Memory B cell (primary cell): Measurements from ENCODE around the gene EXPH5.
"Not testable (repeated sequence)": the region's sequence is repeated elsewhere in the genome, so short reads cannot be mapped to it uniquely, and the experiment has no call there.

Experiments
- ATAC-seq: fragments of 150-1000 bp; cut with Tn5 transposase; 2 replicates; pipeline ENCODE4 v1.10.0; 2021; ENCODE audit warnings: low read depth, mild to moderate bottlenecking, moderate library complexity
- DNase-seq, 2 donors: peaks; one replicate each; pipeline ENCODE4 v3.0.0; 2022; ENCODE audit warnings: low spot score in 2 of 2
- H3K27ac Mint-ChIP-seq: one replicate; pipeline ENCODE4 v1.8.0; 2022; ENCODE audit warnings: mild to moderate bottlenecking, moderate library complexity, mixed read lengths
- H3K27me3 Mint-ChIP-seq: one replicate; pipeline ENCODE4 v1.8.0; 2022; ENCODE audit warnings: mixed read lengths
- H3K36me3 Mint-ChIP-seq: one replicate; pipeline ENCODE4 v1.8.0; 2022; ENCODE audit warnings: mild to moderate bottlenecking, mixed read lengths
- H3K4me1 Mint-ChIP-seq: one replicate; pipeline ENCODE4 v1.8.0; 2022; ENCODE audit warnings: mixed read lengths
- H3K4me3 Mint-ChIP-seq: one replicate; pipeline ENCODE4 v1.8.0; 2022; ENCODE audit warnings: mild to moderate bottlenecking, moderate library complexity, mixed read lengths
- H3K9me3 Mint-ChIP-seq: one replicate; pipeline ENCODE4 v1.8.0; 2022; ENCODE audit warnings: mixed read lengths

The EXPH5 gene

DNA sequence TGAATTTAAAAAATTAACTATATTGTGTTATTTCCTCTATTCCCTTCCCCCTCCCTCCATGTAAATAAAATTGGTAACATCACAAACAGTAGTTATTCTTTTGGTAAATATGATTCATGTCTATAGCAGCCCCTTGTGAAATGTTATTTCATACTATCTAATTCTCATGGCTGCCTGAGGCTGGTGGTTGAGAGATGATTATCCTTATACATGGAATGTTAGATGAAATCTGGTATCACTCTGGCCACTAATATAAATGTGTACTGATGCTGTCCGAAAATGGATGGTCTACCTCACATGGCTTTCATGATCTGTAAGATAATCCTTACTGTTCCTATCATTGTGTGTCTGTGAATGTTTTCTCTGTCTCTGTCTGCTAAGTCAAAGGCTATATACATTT lies 25.0 kb upstream of the EXPH5 start:
- Mint-ChIP-seq H3K4me3 (no peak overlapping the region), H3K4me1 (no peaks in the 10 kb centered on the region), H3K27ac (no peak overlapping the region), H3K27me3 (peaks cover 18% of the 10 kb centered on the region), H3K9me3 (no peaks in the 10 kb centered on the region), H3K36me3 (no peaks in the 10 kb centered on the region)
- DNase-seq = no peak
- ATAC-seq = no peak

GRCh38 chr11:108617055-108617454 lies 23.5 kb upstream of the EXPH5 start:
- H3K27me3 Mint-ChIP-seq = peaks cover 18% of the 10 kb centered on the region
- H3K4me3 Mint-ChIP-seq = no peak overlapping the region
- H3K4me1 Mint-ChIP-seq = no peaks in the 10 kb centered on the region
- ATAC-seq = no peak
- no peak overlapping the region for H3K27ac Mint-ChIP-seq
- no peak for DNase-seq
- no peaks in the 10 kb centered on the region for H3K9me3 Mint-ChIP-seq
- no peaks in the 10 kb centered on the region for H3K36me3 Mint-ChIP-seq

DNA sequence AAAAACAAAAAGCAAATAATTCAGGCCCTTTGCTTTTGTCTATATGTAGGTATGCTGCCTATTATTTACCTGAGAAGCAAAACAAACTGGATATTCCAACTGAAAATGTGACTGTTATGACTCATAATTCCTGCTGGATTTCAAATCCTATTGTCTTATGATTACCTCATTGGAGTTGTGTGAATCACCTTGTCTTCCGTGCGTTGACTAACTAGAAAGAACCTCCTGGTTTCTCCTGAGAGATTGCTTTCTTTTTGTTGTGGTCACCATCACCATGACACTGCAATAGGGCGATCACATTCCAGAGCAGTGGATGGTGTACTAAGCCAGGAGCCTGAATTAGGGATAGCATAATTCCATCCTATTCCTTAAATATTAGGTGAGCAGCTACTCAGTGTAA lies 23.0 kb upstream of the EXPH5 start:
- H3K9me3 Mint-ChIP-seq = no peaks in the 10 kb centered on the region
- H3K36me3 Mint-ChIP-seq = no peaks in the 10 kb centered on the region
- DNase-seq (no peak), ATAC-seq (no peak)
- no peak overlapping the region for H3K27ac Mint-ChIP-seq
- H3K4me3 Mint-ChIP-seq = no peak overlapping the region
- no peaks in the 10 kb centered on the region for H3K4me1 Mint-ChIP-seq
- H3K27me3 Mint-ChIP-seq = peaks cover 18% of the 10 kb centered on the region

- Mint-ChIP-seq H3K4me1 (no peaks in the 10 kb centered on the region), H3K36me3 (no peaks in the 10 kb centered on the region), H3K27ac (no peak overlapping the region), H3K4me3 (no peak overlapping the region), H3K9me3 (no peaks in the 10 kb centered on the region), H3K27me3 (peaks cover 11% of the 10 kb centered on the region)
- DNase-seq (no peak), ATAC-seq (no peak)
These were observed 20.5 kb upstream of the EXPH5 start for GRCh38 chr11:108614086-108614485.

GRCh38 chr11:108609682-108610081 lies 16.1 kb upstream of the EXPH5 start:
- DNase-seq (no peak), ATAC-seq (no peak)
- Mint-ChIP-seq H3K9me3 (no peaks in the 10 kb centered on the region), H3K27ac (no peak overlapping the region), H3K4me3 (no peak overlapping the region), H3K36me3 (no peaks in the 10 kb centered on the region), H3K27me3 (peaks cover 11% of the 10 kb centered on the region), H3K4me1 (no peaks in the 10 kb centered on the region)

GRCh38 chr11:108608548-108608947 lies 15.0 kb upstream of the EXPH5 start:
- peaks cover 13% of the 10 kb centered on the region for H3K27me3 Mint-ChIP-seq
- ATAC-seq (no peak), DNase-seq (no peak)
- H3K36me3 Mint-ChIP-seq = no peaks in the 10 kb centered on the region
- no peak overlapping the region for H3K4me3 Mint-ChIP-seq
- no peak overlapping the region for H3K27ac Mint-ChIP-seq
- H3K9me3 Mint-ChIP-seq = no peaks in the 10 kb centered on the region
- H3K4me1 Mint-ChIP-seq = no peaks in the 10 kb centered on the region

GRCh38 chr11:108606495-108607160 lies 13.1 kb upstream of the EXPH5 start:
- Mint-ChIP-seq H3K9me3 (no peaks in the 10 kb centered on the region), H3K4me1 (no peaks in the 10 kb centered on the region), H3K27ac (no peak overlapping the region), H3K27me3 (peaks cover 15% of the 10 kb centered on the region), H3K4me3 (no peak overlapping the region), H3K36me3 (no peaks in the 10 kb centered on the region)
- ATAC-seq (no peak), DNase-seq (no peak)

DNA sequence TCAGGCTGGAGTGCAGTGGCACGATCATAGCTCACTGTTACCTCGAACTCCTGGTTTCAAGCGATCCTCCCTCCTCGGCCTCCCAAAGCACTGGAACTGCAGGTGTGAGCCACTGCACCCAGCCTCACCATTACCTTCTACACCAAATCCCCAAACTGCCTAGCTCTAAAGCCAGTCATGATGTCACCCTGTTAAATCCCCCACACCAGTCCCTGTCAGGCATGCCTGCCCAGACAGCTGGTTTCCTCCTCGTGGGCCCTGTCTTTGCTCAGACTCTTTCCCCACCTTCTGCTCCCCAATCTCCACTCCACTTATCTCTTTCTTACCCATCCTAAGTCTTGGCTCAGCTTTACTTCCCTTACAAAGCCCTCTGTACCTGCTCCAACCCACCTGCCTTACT lies 12.5 kb upstream of the EXPH5 start:
- no peaks in the 10 kb centered on the region for H3K9me3 Mint-ChIP-seq
- H3K27me3 Mint-ChIP-seq = peaks cover 15% of the 10 kb centered on the region
- no peaks in the 10 kb centered on the region for H3K36me3 Mint-ChIP-seq
- ATAC-seq (no peak), DNase-seq (no peak)
- no peak overlapping the region for H3K27ac Mint-ChIP-seq
- no peaks in the 10 kb centered on the region for H3K4me1 Mint-ChIP-seq
- no peak overlapping the region for H3K4me3 Mint-ChIP-seq

DNA sequence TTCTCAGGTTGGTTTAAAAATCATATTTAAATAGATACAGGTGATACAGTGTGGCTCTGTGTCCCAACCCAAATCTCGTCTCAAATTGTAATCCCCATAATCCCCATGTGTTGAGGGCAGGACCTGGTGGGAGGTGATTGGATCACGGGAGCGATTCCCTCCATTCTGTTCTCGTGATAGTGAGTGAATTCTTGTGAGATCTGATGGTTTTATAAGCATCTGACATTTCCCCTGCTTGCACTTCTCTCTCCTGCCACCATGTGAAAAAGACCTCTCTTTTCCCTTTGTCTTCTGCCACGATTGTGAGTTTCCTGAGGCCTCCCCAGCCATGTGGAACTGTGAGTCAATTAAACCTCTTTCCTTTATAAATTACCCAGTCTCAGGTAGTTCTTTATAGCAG lies 9.2 kb upstream of the EXPH5 start:
- H3K9me3 Mint-ChIP-seq, DNase-seq, H3K27ac Mint-ChIP-seq, H3K4me3 Mint-ChIP-seq, ATAC-seq, H3K36me3 Mint-ChIP-seq, H3K4me1 Mint-ChIP-seq: not testable (repeated sequence)
- peaks cover 18% of the 10 kb centered on the region for H3K27me3 Mint-ChIP-seq

DNA sequence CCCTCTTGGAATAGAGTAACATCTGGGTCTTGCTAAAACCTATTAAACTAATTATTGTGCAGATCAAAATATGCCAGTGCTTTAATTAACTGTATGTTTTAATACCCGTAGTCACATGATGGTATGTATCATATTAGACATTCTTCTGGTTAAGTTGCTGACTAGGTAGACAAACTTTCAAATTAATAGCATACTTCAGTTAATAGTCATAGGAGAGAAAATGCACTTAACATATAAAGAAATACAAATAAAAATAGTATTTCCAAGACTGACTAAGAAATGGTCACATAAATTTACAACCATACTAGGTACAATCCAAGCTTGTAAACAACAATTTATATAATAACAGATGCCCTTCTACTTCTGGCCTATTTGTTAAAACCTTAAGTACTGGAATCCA lies 7.6 kb upstream of the EXPH5 start:
- DNase-seq = no peak
- Mint-ChIP-seq H3K27me3 (peaks cover 18% of the 10 kb centered on the region), H3K36me3 (no peaks in the 10 kb centered on the region), H3K27ac (no peak overlapping the region), H3K4me1 (no peaks in the 10 kb centered on the region), H3K9me3 (no peaks in the 10 kb centered on the region), H3K4me3 (no peak overlapping the region)
- ATAC-seq = no peak

DNA sequence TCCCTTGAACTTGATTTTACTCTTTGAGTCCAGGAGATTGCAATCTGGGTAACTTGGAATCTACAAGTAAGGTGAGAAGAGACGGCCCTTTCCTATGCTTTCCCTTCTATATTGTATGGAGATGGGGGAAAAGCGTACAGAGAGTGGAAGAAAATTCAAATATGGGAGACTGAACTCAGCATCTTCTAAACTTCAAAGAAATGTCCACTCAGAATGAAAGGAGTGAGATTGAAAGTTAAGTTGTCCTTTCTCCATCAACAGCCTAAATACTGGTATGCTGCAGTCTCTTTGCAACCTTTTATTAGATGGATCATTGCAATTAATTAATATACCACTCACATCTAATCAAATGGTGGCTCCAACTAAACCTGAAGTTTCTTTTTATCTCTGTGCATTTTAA lies 6.4 kb upstream of the EXPH5 start:
- no peak for DNase-seq
- Mint-ChIP-seq H3K27me3 (peaks cover 25% of the 10 kb centered on the region), H3K27ac (no peak overlapping the region), H3K4me3 (no peak overlapping the region), H3K4me1 (no peaks in the 10 kb centered on the region), H3K9me3 (no peaks in the 10 kb centered on the region), H3K36me3 (no peaks in the 10 kb centered on the region)
- no peak for ATAC-seq

GRCh38 chr11:108597736-108598355 lies 4.3 kb upstream of the EXPH5 start:
- Mint-ChIP-seq H3K36me3 (no peaks in the 10 kb centered on the region), H3K27me3 (peaks cover 24% of the 10 kb centered on the region), H3K4me3 (no peak overlapping the region), H3K9me3 (no peaks in the 10 kb centered on the region), H3K4me1 (peaks cover 4% of the 10 kb centered on the region), H3K27ac (no peak overlapping the region)
- ATAC-seq (no peak), DNase-seq (no peak)

DNA sequence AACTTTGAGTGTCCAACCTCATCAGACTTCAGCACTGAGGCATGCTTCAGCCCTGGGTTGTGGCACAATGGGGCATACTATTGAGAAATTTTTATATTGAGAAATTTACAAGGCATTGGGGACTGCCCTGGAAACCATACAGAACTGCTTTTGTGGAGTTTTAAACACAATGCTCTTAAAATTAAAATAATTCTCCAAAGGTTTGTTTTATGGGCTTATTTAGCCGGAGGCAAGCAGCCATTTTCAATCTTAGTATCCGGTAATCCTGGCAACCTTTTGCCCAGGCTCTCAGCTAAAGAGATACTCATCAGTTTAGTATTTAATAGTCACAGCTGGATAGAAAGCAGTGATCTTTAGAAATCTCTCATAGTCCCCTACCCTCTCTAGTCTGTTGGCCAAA lies 3.1 kb upstream of the EXPH5 start:
- peaks cover 8% of the 10 kb centered on the region for H3K4me1 Mint-ChIP-seq
- H3K9me3 Mint-ChIP-seq = no peaks in the 10 kb centered on the region
- peaks cover 28% of the 10 kb centered on the region for H3K27me3 Mint-ChIP-seq
- no peak for ATAC-seq
- no peak overlapping the region for H3K27ac Mint-ChIP-seq
- H3K36me3 Mint-ChIP-seq = no peaks in the 10 kb centered on the region
- H3K4me3 Mint-ChIP-seq = no peak overlapping the region
- DNase-seq = no peak

GRCh38 chr11:108593923-108594434 lies 411 bp upstream of the EXPH5 start:
- no peak overlapping the region for H3K27ac Mint-ChIP-seq
- ATAC-seq (no peak), DNase-seq (no peak)
- H3K9me3 Mint-ChIP-seq = no peaks in the 10 kb centered on the region
- peaks cover 8% of the 10 kb centered on the region for H3K4me1 Mint-ChIP-seq
- H3K4me3 Mint-ChIP-seq = peak overlapping the region; percentile 91
- peaks cover 28% of the 10 kb centered on the region for H3K27me3 Mint-ChIP-seq
- H3K36me3 Mint-ChIP-seq = no peaks in the 10 kb centered on the region
